Right lobe of liver (tissue), 6 donors: ENCODE results near the gene HES4. TPM values are rescaled to one million over a fixed set of nuclear protein-coding genes. Genes with fewer than 3 reads are reported as not detected.
"Not testable (repeated sequence)": the region's sequence is repeated elsewhere in the genome, so short reads cannot be mapped to it uniquely, and the experiment has no call there.

Source experiments
- ATAC-seq, 4 donors: fragments of 200-7000 bp; cut with Tn5 transposase; one replicate each; pipeline ENCODE4 v1.9.1; 2020; ENCODE audit warnings: mild to moderate bottlenecking in 4 of 4, moderate library complexity in 4 of 4
- DNase-seq, 3 donors: peaks; one replicate each; pipeline ENCODE4 v3.0.0-alpha.2; 2020
- H3K27ac ChIP-seq, 3 donors: fragments of 200-600 bp; one replicate each; pipeline ENCODE4 v1.8.0; 2022
- H3K27me3 ChIP-seq, 2 donors: fragments of 200-600 bp; one replicate each; pipeline ENCODE4 v1.8.0; 2022
- H3K36me3 ChIP-seq, 4 donors: fragments of 200-600 bp; sonication (generic) in 1 of 4; one replicate each; pipeline versions ENCODE4 v1.5.1 to v1.8.0; 2017 to 2022; ENCODE audit warnings: control low read depth in 1 of 4
- H3K4me1 ChIP-seq, 4 donors: fragments of 200-600 bp; sonication (generic) in 1 of 4; one replicate each; pipeline versions ENCODE4 v1.5.1 to v1.8.0; 2017 to 2022; ENCODE audit warnings: control low read depth in 1 of 4
- H3K4me3 ChIP-seq, 3 donors: fragments of 200-600 bp; one replicate each; pipeline ENCODE4 v1.8.0; 2022
- H3K9me3 ChIP-seq, 4 donors: fragments of 200-600 bp; sonication (generic) in 1 of 4; one replicate each; pipeline versions ENCODE4 v1.5.1 to v1.8.0; 2017 to 2022; ENCODE audit warnings: control low read depth in 1 of 4
- CTCF ChIP-seq, 4 donors: fragments of 200-600 bp in 3 of 4; fragments of 450-650 bp in 1 of 4; IDR thresholded peaks; one replicate each; pipeline versions ENCODE4 v1.5.1 to v1.8.0; 2016 to 2022; ENCODE audit warnings: antibody characterized with exemption in 4 of 4, mild to moderate bottlenecking in 2 of 4
- POLR2A ChIP-seq: fragments of 450-650 bp; IDR thresholded peaks from one replicate; pipeline ENCODE4 v1.6.1; 2017; ENCODE audit warnings: antibody characterized with exemption, mild to moderate bottlenecking
- WGBS: methylation state at CpG from one replicate; pipeline ENCODE4 v1.1.6; 2018; ENCODE audit warnings: low coverage, low lambda C conversion rate; ENCODE audit not compliant: insufficient coverage; ENCODE audit errors: missing lambda C conversion rate; 5-methylcytosine and 5-hydroxymethylcytosine counted together
- intact Hi-C, 2 donors: fragments of 100-400 bp; cut with DNase I; formaldehyde crosslinking; loops; one replicate each; pipeline versions ENCODE4 v1.11.2 to v1.14.1; 2022
- total RNA-seq, 6 experiments: library from RNA; depleted of rRNA in 2 of 6; stranded (reverse); fragments of >200 nt in 2 of 6; fragmentation: NEBNext Ultra II Directional in 3 of 6; extraction: Animal tissue kit (Norgen Biotek cat#: 25700) in 3 of 6; gene quantifications; one replicate each; pipeline versions ENCODE4 v1.1.0 to v1.2.4, GENCODE V29; 2016 to 2023
- donor health status: DM: no; HTN: yes; CAD: no.
- donor health status: DM: no; HTN: no; CAD: no.
- donor health status: DM: no; HTN: no; CAD: no.
- donor health status: DM: no; HTN: yes; CAD: no.
- donor health status: DM: no; HTN: yes; CAD: no.

The HES4 gene
- total RNA-seq, 6 experiments from 2014 or later = 1.6 to 21.5 (median 5.2) TPM

- 100% methylated on average over 2 of the region's 9 CpGs for WGBS
- DNase-seq = peak in 1 of 3 donors; percentile 15
- no peak for ATAC-seq
- peaks cover 0 to 6% (median 0%) of the 10 kb centered on the region in 4 donors for H3K4me1 ChIP-seq
- intact Hi-C loops = loop anchor here in 1 of 2 donors (10.0 kb wide), 1 partner anchor 85 kb away; no protein-coding TSS in a partner anchor
- no peaks in the 10 kb centered on the region for H3K9me3 ChIP-seq
- no peaks in the 10 kb centered on the region for H3K27me3 ChIP-seq
- no peaks in the 10 kb centered on the region for H3K36me3 ChIP-seq
- no peak for TF ChIP-seq POLR2A
- TF ChIP-seq CTCF (IDR thresholded peaks at IDR 0.05) = no peak
- no peak overlapping the region for H3K4me3 ChIP-seq
- no peak overlapping the region for H3K27ac ChIP-seq
Observed at GRCh38 chr1:979744-980072, 20.2 kb downstream of the HES4 start.

- 20% methylated on average over 1 of the region's 60 CpGs for WGBS
Observed at GRCh38 chr1:978835-979743, 20.8 kb downstream of the HES4 start.

GRCh38 chr1:978069-978834 lies 21.6 kb downstream of the HES4 start:
- H3K27me3 ChIP-seq = no peaks in the 10 kb centered on the region
- intact Hi-C loops = no loop called here
- DNase-seq (peak in 1 of 3 donors; percentile 57), ATAC-seq (no peak)
- H3K4me1 ChIP-seq = peaks cover 0 to 6% (median 0%) of the 10 kb centered on the region in 4 donors
- H3K36me3 ChIP-seq = no peaks in the 10 kb centered on the region
- TF ChIP-seq POLR2A (no peak), CTCF (IDR thresholded peaks at IDR 0.05) (no peak)
- no peaks in the 10 kb centered on the region for H3K9me3 ChIP-seq
- WGBS = 86% methylated on average over 31 of the region's 44 CpGs
- H3K27ac ChIP-seq = no peak overlapping the region
- H3K4me3 ChIP-seq = no peak overlapping the region

More at GRCh38 chr1:978835-979743, 20.8 kb downstream of the HES4 start:
- H3K4me1 ChIP-seq = peaks cover 0 to 6% (median 0%) of the 10 kb centered on the region in 4 donors
- no peak for DNase-seq
- no peak overlapping the region for H3K4me3 ChIP-seq
- no peak for TF ChIP-seq CTCF (IDR thresholded peaks at IDR 0.05)
- TF ChIP-seq POLR2A = no peak
- no peaks in the 10 kb centered on the region for H3K9me3 ChIP-seq
- ATAC-seq = no peak
- no peak overlapping the region for H3K27ac ChIP-seq
- no peaks in the 10 kb centered on the region for H3K36me3 ChIP-seq
- intact Hi-C loops = no loop called here
- H3K27me3 ChIP-seq = no peaks in the 10 kb centered on the region

- H3K4me1 ChIP-seq, intact Hi-C loops, H3K27ac ChIP-seq, H3K36me3 ChIP-seq, H3K9me3 ChIP-seq, ATAC-seq, DNase-seq, H3K27me3 ChIP-seq, H3K4me3 ChIP-seq: not testable (repeated sequence)
- 87% methylated on average over 8 of the region's 39 CpGs for WGBS
Observed at GRCh38 chr1:976791-977190, 23.1 kb downstream of the HES4 start.
